Body of pancreas (tissue), 4 donors: ENCODE results near the gene RELA.

Experiments used
- POLR2A ChIP-seq, 3 donors: fragments of 450-650 bp; IDR thresholded peaks; one replicate each; pipeline ENCODE4 v1.6.1; 2016; ENCODE audit warnings: antibody characterized with exemption in 3 of 3, mild to moderate bottlenecking in 2 of 3
- TF ChIP-seq, protein P1 (sequence below), 7 experiments: fragments of 450-650 bp in 4 of 7; fragments of 200-600 bp in 3 of 7; sonication (generic) in 3 of 7; IDR thresholded peaks; one replicate each; pipeline ENCODE4 v1.5.1; 2016 to 2019; ENCODE audit warnings: antibody characterized with exemption in 7 of 7

DNA sequence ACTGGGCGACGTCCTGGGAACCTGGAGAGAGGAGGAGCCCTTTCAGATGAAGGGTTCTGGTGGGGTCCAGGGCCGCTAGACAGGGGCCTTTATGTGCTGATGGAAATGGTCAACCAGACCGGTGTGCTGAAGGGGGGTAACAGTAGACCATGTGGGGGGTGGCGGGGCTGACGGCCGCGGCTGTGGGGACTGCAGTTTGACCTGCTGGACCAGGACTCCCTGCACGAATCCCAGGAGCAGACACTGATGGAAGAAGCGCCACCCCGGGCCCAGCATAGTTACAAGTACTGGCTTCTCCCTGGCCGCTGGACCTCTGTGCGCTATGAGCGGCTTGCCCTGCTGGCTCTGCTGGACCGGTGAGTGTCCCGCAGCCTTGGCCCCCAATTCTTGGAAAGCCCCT lies 40.7 kb downstream of the RELA start:
- TF ChIP-seq, protein P1, sequence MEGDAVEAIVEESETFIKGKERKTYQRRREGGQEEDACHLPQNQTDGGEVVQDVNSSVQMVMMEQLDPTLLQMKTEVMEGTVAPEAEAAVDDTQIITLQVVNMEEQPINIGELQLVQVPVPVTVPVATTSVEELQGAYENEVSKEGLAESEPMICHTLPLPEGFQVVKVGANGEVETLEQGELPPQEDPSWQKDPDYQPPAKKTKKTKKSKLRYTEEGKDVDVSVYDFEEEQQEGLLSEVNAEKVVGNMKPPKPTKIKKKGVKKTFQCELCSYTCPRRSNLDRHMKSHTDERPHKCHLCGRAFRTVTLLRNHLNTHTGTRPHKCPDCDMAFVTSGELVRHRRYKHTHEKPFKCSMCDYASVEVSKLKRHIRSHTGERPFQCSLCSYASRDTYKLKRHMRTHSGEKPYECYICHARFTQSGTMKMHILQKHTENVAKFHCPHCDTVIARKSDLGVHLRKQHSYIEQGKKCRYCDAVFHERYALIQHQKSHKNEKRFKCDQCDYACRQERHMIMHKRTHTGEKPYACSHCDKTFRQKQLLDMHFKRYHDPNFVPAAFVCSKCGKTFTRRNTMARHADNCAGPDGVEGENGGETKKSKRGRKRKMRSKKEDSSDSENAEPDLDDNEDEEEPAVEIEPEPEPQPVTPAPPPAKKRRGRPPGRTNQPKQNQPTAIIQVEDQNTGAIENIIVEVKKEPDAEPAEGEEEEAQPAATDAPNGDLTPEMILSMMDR (IDR thresholded peaks at IDR 0.05), result no peak
- TF ChIP-seq POLR2A (IDR thresholded peaks at IDR 0.05), result no peak
